ENCODE measurements around the gene GPSM3.

Gene GPSM3

DNA sequence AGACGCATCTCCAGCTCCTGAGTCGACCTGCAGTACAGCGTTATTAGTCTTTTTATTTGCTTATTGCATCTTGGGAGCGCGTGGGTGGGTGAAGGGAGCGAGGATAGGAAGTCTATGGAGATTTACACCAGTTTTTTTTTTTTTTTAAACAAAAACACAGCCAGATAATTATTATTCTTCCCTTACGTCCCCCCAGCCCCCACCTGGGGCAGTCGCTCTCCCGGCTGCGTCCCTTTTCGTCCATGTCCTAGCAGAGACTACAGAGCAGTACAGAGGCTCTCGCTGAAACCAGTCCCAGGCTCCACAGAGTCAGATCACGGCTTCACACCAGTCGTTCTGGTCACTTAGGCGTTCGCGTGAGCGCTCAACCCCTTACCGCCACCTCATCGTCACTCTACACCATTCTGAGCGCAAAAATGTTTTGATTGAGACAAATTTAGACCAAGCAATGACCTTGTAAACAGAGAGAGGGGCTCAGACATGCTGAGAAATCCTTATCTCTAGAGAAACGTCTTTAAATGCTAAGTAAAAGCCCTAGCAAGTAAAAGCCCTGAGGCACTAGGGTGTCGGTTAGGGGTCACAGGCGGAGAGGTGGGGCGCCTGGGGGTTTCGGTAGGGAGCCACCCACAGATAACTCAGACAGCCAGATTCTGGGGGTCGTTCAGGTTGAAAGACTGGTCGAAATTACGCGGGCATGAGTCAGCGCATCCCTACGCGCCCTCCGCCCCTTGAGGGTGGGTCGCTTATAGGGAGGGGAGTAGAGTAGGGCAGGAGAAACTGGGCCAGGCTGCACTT is 39.5 kb downstream of the GPSM3 start (continued):
- TF ChIP-seq, protein P1, sequence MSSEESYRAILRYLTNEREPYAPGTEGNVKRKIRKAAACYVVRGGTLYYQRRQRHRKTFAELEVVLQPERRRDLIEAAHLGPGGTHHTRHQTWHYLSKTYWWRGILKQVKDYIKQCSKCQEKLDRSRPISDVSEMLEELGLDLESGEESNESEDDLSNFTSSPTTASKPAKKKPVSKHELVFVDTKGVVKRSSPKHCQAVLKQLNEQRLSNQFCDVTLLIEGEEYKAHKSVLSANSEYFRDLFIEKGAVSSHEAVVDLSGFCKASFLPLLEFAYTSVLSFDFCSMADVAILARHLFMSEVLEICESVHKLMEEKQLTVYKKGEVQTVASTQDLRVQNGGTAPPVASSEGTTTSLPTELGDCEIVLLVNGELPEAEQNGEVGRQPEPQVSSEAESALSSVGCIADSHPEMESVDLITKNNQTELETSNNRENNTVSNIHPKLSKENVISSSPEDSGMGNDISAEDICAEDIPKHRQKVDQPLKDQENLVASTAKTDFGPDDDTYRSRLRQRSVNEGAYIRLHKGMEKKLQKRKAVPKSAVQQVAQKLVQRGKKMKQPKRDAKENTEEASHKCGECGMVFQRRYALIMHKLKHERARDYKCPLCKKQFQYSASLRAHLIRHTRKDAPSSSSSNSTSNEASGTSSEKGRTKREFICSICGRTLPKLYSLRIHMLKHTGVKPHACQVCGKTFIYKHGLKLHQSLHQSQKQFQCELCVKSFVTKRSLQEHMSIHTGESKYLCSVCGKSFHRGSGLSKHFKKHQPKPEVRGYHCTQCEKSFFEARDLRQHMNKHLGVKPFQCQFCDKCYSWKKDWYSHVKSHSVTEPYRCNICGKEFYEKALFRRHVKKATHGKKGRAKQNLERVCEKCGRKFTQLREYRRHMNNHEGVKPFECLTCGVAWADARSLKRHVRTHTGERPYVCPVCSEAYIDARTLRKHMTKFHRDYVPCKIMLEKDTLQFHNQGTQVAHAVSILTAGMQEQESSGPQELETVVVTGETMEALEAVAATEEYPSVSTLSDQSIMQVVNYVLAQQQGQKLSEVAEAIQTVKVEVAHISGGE (tag by site-specific recombination; conservative IDR thresholded peaks at IDR 0.05; ENCODE audit: low read depth): no peak
- TF ChIP-seq ZSCAN16 (tag by site-specific recombination; IDR thresholded peaks at IDR 0.05) (no peak), ZBTB7A (tag by site-specific recombination; IDR thresholded peaks at IDR 0.05; ENCODE audit: low read depth) (no peak), ZNF521 (tag by site-specific recombination; IDR thresholded peaks at IDR 0.05) (no peak), ZNF174 (tag by site-specific recombination; IDR thresholded peaks at IDR 0.05) (no peak), ZFP3 (tag by site-specific recombination; IDR thresholded peaks at IDR 0.05; ENCODE audit: low read depth) (no peak), MYNN (tag by site-specific recombination; IDR thresholded peaks at IDR 0.05; ENCODE audit: borderline replicate concordance) (peak; percentile 87), ZNF600 (tag by site-specific recombination; IDR thresholded peaks at IDR 0.05) (0 out of 2 replicates have a peak, but pooled peaks have one; percentile 19), ZNF664 (tag by site-specific recombination; IDR thresholded peaks at IDR 0.05) (no peak), ZNF248 (tag by site-specific recombination; IDR thresholded peaks at IDR 0.05) (no peak), HOXD13 (CRISPR knock-in tag; IDR thresholded peaks at IDR 0.05; ENCODE audit: borderline replicate concordance) (peak; percentile 52; the same call in 1 of the 2 replicates), ZNF660 (tag by site-specific recombination; IDR thresholded peaks at IDR 0.05) (peak; percentile 31; the same call in 1 of the 2 replicates), YY1 (tag by site-specific recombination; IDR thresholded peaks at IDR 0.05) (no peak), ZFP69B (tag by site-specific recombination; IDR thresholded peaks at IDR 0.05) (no peak), ZNF555 (tag by site-specific recombination; conservative IDR thresholded peaks at IDR 0.05) (no peak), ZNF558 (tag by site-specific recombination; IDR thresholded peaks at IDR 0.05) (no peak), ZNF146 (tag by site-specific recombination; IDR thresholded peaks at IDR 0.05) (no peak), ZFHX2 (tag by site-specific recombination; conservative IDR thresholded peaks at IDR 0.05) (peak; percentile 82), BCL11B (tag by site-specific recombination; IDR thresholded peaks at IDR 0.05; ENCODE audit: low read depth) (0 out of 2 replicates have a peak, but pooled peaks have one; percentile 12), ZBTB48 (tag by site-specific recombination; IDR thresholded peaks at IDR 0.05) (peak; percentile 96), ZNF473 (tag by site-specific recombination; IDR thresholded peaks at IDR 0.05) (no peak), TRIM28 (IDR thresholded peaks at IDR 0.05; ENCODE audit: borderline replicate concordance, low read length) (no peak), ZNF114 (tag by site-specific recombination; IDR thresholded peaks at IDR 0.05) (no peak), ZNF571 (tag by site-specific recombination; IDR thresholded peaks at IDR 0.05) (no peak), ZNF843 (tag by site-specific recombination; IDR thresholded peaks at IDR 0.05) (peak; percentile 50; the same call in 1 of the 2 replicates)
- TF ChIP-seq, protein P2, sequence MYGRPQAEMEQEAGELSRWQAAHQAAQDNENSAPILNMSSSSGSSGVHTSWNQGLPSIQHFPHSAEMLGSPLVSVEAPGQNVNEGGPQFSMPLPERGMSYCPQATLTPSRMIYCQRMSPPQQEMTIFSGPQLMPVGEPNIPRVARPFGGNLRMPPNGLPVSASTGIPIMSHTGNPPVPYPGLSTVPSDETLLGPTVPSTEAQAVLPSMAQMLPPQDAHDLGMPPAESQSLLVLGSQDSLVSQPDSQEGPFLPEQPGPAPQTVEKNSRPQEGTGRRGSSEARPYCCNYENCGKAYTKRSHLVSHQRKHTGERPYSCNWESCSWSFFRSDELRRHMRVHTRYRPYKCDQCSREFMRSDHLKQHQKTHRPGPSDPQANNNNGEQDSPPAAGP (tag by site-specific recombination; IDR thresholded peaks at IDR 0.05): peak; percentile 53; the same call in 1 of the 2 replicates
- TF ChIP-seq, protein P3, sequence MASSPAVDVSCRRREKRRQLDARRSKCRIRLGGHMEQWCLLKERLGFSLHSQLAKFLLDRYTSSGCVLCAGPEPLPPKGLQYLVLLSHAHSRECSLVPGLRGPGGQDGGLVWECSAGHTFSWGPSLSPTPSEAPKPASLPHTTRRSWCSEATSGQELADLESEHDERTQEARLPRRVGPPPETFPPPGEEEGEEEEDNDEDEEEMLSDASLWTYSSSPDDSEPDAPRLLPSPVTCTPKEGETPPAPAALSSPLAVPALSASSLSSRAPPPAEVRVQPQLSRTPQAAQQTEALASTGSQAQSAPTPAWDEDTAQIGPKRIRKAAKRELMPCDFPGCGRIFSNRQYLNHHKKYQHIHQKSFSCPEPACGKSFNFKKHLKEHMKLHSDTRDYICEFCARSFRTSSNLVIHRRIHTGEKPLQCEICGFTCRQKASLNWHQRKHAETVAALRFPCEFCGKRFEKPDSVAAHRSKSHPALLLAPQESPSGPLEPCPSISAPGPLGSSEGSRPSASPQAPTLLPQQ (tag by site-specific recombination; IDR thresholded peaks at IDR 0.05): no peak
- TF ChIP-seq, protein P4, sequence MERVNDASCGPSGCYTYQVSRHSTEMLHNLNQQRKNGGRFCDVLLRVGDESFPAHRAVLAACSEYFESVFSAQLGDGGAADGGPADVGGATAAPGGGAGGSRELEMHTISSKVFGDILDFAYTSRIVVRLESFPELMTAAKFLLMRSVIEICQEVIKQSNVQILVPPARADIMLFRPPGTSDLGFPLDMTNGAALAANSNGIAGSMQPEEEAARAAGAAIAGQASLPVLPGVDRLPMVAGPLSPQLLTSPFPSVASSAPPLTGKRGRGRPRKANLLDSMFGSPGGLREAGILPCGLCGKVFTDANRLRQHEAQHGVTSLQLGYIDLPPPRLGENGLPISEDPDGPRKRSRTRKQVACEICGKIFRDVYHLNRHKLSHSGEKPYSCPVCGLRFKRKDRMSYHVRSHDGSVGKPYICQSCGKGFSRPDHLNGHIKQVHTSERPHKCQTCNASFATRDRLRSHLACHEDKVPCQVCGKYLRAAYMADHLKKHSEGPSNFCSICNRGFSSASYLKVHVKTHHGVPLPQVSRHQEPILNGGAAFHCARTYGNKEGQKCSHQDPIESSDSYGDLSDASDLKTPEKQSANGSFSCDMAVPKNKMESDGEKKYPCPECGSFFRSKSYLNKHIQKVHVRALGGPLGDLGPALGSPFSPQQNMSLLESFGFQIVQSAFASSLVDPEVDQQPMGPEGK (tag by site-specific recombination; IDR thresholded peaks at IDR 0.05): peak; percentile 65; the same call in 1 of the 2 replicates
- TF ChIP-seq, protein P5, sequence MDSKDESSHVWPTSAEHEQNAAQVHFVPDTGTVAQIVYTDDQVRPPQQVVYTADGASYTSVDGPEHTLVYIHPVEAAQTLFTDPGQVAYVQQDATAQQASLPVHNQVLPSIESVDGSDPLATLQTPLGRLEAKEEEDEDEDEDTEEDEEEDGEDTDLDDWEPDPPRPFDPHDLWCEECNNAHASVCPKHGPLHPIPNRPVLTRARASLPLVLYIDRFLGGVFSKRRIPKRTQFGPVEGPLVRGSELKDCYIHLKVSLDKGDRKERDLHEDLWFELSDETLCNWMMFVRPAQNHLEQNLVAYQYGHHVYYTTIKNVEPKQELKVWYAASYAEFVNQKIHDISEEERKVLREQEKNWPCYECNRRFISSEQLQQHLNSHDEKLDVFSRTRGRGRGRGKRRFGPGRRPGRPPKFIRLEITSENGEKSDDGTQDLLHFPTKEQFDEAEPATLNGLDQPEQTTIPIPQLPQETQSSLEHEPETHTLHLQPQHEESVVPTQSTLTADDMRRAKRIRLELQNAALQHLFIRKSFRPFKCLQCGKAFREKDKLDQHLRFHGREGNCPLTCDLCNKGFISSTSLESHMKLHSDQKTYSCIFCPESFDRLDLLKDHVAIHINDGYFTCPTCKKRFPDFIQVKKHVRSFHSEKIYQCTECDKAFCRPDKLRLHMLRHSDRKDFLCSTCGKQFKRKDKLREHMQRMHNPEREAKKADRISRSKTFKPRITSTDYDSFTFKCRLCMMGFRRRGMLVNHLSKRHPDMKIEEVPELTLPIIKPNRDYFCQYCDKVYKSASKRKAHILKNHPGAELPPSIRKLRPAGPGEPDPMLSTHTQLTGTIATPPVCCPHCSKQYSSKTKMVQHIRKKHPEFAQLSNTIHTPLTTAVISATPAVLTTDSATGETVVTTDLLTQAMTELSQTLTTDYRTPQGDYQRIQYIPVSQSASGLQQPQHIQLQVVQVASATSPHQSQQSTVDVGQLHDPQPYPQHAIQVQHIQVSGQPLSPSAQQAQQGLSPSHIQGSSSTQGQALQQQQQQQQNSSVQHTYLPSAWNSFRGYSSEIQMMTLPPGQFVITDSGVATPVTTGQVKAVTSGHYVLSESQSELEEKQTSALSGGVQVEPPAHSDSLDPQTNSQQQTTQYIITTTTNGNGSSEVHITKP (tag by site-specific recombination; IDR thresholded peaks at IDR 0.05): no peak
